Parathyroid adenoma (tissue), 2 donors: ENCODE measurements around the gene CCS.

Experiments
- H2AFZ ChIP-seq: fragments of 300-600 bp; sonication (generic); one replicate; pipeline ENCODE4 v1.7.0; 2017; ENCODE audit warnings: antibody characterized with exemption, mild to moderate bottlenecking
- H3K27ac ChIP-seq: fragments of 300-600 bp; sonication (generic); one replicate; pipeline ENCODE4 v1.7.0; 2017
- H3K27me3 ChIP-seq: fragments of 300-600 bp; sonication (generic); one replicate; pipeline ENCODE4 v1.7.0; 2017; ENCODE audit warnings: low read length; ENCODE audit not compliant: control insufficient read depth, insufficient read depth
- H3K36me3 ChIP-seq: fragments of 300-600 bp; sonication (generic); one replicate; pipeline ENCODE4 v1.7.0; 2017; ENCODE audit warnings: low read length; ENCODE audit not compliant: control insufficient read depth, insufficient read depth
- H3K4me1 ChIP-seq: fragments of 300-600 bp; sonication (generic); one replicate; pipeline ENCODE4 v1.7.0; 2017; ENCODE audit warnings: control low read depth
- H3K4me2 ChIP-seq: fragments of 300-600 bp; sonication (generic); one replicate; pipeline ENCODE4 v1.7.0; 2017; ENCODE audit warnings: low read length
- H3K4me3 ChIP-seq: fragments of 300-600 bp; sonication (generic); one replicate; pipeline ENCODE4 v1.7.0; 2017; ENCODE audit warnings: low read depth, low read length
- H3K79me2 ChIP-seq: fragments of 300-600 bp; sonication (generic); one replicate; pipeline ENCODE4 v1.7.0; 2017; ENCODE audit warnings: control low read depth
- H3K9ac ChIP-seq: fragments of 300-600 bp; sonication (generic); one replicate; pipeline ENCODE4 v1.7.0; 2017; ENCODE audit warnings: mild to moderate bottlenecking
- H3K9me3 ChIP-seq: fragments of 300-600 bp; sonication (generic); one replicate; pipeline ENCODE4 v1.7.0; 2017; ENCODE audit warnings: low read length; ENCODE audit not compliant: control insufficient read depth
- TF ChIP-seq, protein P1 (sequence below): fragments of 300-600 bp; sonication (generic); IDR thresholded peaks from one replicate; pipeline ENCODE4 v1.7.0; 2017; ENCODE audit warnings: antibody characterized with exemption, mild to moderate bottlenecking
- donor health status: primary hyperparathyroidism.

Gene CCS

DNA sequence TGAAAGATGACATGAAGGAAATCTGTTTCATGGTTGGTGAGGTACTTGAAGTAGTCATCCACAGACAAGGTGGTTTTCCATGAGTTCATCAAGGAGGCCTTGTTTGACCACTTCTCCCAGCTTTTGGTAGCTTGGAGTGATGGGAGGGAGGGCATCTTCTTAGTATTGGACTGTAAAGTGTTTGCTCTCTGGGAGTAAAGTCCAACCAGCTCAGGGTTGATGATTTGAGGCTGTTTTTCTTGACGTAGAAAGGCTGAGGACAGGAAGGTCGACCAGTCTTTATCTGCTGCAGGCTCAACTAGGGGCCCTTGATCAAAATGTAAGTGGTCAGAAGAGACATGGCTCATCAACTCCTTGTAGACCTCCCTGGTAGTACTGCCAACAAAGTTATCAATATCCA lies 1.8 kb upstream of the CCS start:
- no peak overlapping the region for H2AFZ ChIP-seq
- H3K4me3 ChIP-seq, result no peak overlapping the region
- peaks cover 6% of the 10 kb centered on the region for H3K4me1 ChIP-seq
- H3K36me3 ChIP-seq, result no peaks in the 10 kb centered on the region
- H3K79me2 ChIP-seq, result peaks cover 8% of the 10 kb centered on the region
- no peak overlapping the region for H3K27ac ChIP-seq
- no peaks in the 10 kb centered on the region for H3K9me3 ChIP-seq
- TF ChIP-seq, protein P1, sequence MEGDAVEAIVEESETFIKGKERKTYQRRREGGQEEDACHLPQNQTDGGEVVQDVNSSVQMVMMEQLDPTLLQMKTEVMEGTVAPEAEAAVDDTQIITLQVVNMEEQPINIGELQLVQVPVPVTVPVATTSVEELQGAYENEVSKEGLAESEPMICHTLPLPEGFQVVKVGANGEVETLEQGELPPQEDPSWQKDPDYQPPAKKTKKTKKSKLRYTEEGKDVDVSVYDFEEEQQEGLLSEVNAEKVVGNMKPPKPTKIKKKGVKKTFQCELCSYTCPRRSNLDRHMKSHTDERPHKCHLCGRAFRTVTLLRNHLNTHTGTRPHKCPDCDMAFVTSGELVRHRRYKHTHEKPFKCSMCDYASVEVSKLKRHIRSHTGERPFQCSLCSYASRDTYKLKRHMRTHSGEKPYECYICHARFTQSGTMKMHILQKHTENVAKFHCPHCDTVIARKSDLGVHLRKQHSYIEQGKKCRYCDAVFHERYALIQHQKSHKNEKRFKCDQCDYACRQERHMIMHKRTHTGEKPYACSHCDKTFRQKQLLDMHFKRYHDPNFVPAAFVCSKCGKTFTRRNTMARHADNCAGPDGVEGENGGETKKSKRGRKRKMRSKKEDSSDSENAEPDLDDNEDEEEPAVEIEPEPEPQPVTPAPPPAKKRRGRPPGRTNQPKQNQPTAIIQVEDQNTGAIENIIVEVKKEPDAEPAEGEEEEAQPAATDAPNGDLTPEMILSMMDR, result no peak
- H3K4me2 ChIP-seq, result no peak overlapping the region
- no peaks in the 10 kb centered on the region for H3K27me3 ChIP-seq
- H3K9ac ChIP-seq, result no peak overlapping the region

DNA sequence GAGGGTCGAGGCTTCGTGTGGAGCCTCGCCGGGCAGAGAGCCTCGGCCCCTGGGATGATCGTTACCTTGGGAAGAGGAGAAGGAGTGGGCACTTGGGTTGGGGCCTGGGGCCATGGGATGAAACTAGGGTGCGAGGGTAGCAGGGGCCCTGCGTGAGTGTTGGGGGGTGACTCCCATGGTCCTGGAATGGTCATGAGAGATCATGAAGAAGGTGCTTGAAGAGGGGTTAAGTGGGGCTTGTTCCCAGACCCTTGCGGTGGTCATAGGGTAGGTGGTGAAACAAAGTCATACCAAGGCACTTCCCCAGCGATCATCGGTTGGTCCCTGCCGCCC lies 284 bp downstream of the CCS start:
- peak overlapping the region; percentile 65 for H3K27ac ChIP-seq

DNA sequence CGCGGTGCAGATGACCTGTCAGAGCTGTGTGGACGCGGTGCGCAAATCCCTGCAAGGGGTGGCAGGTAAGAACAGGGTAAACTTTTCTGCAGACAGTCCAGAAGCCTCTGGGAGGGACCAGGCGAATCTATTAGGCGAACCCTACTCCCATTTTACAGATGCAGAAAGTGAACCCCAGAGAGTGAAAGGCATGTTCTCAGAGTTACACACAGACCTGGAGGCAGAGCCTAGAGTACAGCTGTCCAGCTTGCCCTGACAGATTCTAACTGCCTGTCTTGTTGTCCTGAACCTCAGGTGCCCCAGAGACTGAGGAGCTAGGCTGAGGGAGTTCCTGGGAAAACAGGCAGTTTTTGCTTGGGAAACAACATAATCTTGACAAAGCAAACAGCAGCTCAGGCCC lies 665 bp downstream of the CCS start:
- H3K9me3 ChIP-seq, result no peaks in the 10 kb centered on the region
- no peak overlapping the region for H3K9ac ChIP-seq
- H3K36me3 ChIP-seq, result no peaks in the 10 kb centered on the region
- peaks cover 6% of the 10 kb centered on the region for H3K4me1 ChIP-seq
- H3K79me2 ChIP-seq, result peaks cover 8% of the 10 kb centered on the region
- peak overlapping the region; percentile 91 for H3K4me3 ChIP-seq
- no peak overlapping the region for H3K27ac ChIP-seq
- TF ChIP-seq, protein P1, result no peak
- H3K4me2 ChIP-seq, result peak overlapping the region; percentile 93
- H3K27me3 ChIP-seq, result no peaks in the 10 kb centered on the region
- peak overlapping the region; percentile 95 for H2AFZ ChIP-seq

More for the DNA sequence above, 284 bp downstream of the CCS start:
- H3K4me3 ChIP-seq, result peak overlapping the region; percentile 91
- H3K79me2 ChIP-seq, result peaks cover 8% of the 10 kb centered on the region
- TF ChIP-seq, protein P1, result no peak
- no peaks in the 10 kb centered on the region for H3K9me3 ChIP-seq
- H3K9ac ChIP-seq, result peak overlapping the region; percentile 37
- peak overlapping the region; percentile 95 for H2AFZ ChIP-seq
- no peaks in the 10 kb centered on the region for H3K27me3 ChIP-seq
- H3K4me2 ChIP-seq, result peak overlapping the region; percentile 93
- peaks cover 6% of the 10 kb centered on the region for H3K4me1 ChIP-seq
- H3K36me3 ChIP-seq, result no peaks in the 10 kb centered on the region

DNA sequence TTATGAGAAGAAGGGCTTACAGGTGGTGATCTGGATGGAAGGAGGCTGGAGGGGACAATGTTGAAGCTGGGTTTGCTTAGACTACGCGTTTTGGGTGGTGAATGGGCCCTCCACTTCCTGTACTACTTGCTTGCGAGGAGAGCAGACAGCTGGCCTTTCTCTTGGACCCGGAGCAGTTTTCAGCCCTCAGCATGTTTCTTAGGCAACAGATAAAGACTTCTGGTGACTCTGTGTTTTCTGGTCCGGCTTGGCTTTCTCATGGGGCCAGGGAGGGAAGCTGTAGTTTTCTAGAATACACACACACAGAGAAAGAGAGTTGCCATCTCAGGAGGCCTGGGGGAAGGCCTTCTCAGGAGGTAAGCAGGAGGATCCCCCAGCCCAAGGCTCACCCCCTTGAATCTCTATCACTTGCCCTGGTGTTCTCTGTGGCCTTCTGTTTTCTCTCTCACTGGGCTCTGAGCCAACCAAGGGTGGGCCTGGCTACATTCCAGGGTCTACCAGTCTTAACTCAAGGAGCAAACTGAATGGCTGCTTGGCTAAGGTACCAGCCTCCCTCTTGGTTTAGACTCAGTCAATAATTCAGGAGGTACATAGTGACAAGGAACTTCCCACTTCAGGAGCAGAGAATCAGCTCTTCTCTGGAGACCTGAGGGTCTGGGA lies 2.4 kb downstream of the CCS start:
- Histone ChIP-seq H3K36me3 (no peaks in the 10 kb centered on the region), H3K4me2 (no peak overlapping the region), H3K27me3 (no peaks in the 10 kb centered on the region), H3K4me3 (no peak overlapping the region), H3K9ac (no peak overlapping the region), H3K27ac (no peak overlapping the region), H3K9me3 (no peaks in the 10 kb centered on the region), H3K79me2 (peaks cover 8% of the 10 kb centered on the region), H3K4me1 (peaks cover 6% of the 10 kb centered on the region), H2AFZ (no peak overlapping the region)
- TF ChIP-seq, protein P1, result no peak

DNA sequence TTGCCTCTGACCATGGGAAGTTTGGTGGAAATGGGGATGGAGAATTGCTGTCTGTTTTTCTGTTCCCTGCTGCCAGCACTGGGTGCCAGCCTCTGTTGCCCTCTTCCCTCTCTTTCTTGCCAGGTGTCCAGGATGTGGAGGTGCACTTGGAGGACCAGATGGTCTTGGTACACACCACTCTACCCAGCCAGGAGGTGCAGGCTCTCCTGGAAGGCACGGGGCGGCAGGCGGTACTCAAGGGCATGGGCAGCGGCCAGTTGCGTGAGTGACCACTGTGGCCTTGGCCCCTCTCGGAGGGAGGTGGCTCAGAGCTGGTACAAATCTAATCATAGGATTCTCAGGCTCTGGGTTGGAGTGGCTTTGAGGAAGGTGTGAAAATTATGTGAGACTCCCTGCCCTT lies 6.0 kb downstream of the CCS start:
- Histone ChIP-seq H3K4me1 (peaks cover 3% of the 10 kb centered on the region), H3K9ac (no peak overlapping the region), H3K27me3 (no peaks in the 10 kb centered on the region), H3K36me3 (no peaks in the 10 kb centered on the region), H3K27ac (no peak overlapping the region), H3K4me3 (no peak overlapping the region), H2AFZ (no peak overlapping the region), H3K4me2 (no peak overlapping the region), H3K79me2 (no peaks in the 10 kb centered on the region), H3K9me3 (no peaks in the 10 kb centered on the region)
- TF ChIP-seq, protein P1, result no peak
